NCI-H460 (cell line): ENCODE results near the gene NR6A1. TPM values are rescaled to one million over a fixed set of nuclear protein-coding genes. Genes with fewer than 3 reads are reported as not detected.

Experiments used
- DNase-seq: peaks from one replicate; pipeline ENCODE4 v3.0.0-alpha.2; 2016; ENCODE audit warnings: low read depth; ENCODE audit errors: extremely low read depth
- total RNA-seq: library from RNA; depleted of rRNA; stranded (reverse); fragments of >200 nt; shearing (Covaris generic); gene quantifications from 2 replicates; pipeline ENCODE4 v1.2.3, GENCODE V29; 2014

NR6A1 gene
- total RNA-seq, 1 experiment from 2014 or later = 0.89 TPM

DNA sequence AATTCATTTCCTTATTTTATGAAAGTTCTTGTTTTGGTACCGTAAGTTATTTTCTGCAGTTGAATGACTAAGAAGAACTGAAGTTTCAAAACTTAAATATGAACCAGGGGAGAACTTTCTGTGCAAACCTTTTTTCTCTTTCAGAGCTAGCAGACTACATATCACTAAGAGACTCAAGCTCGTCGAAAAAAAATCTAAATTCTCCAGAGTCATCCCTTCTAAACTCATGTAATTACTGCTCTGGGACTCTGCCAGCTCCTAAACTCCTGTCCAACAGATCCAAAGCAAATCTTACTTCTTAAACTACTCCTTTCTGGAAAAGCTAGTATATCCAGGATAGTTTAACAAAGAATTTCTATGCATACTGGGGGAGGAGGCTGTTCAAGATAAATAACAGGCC is 176.9 kb downstream of the NR6A1 start:
- no peak for DNase-seq

DNA sequence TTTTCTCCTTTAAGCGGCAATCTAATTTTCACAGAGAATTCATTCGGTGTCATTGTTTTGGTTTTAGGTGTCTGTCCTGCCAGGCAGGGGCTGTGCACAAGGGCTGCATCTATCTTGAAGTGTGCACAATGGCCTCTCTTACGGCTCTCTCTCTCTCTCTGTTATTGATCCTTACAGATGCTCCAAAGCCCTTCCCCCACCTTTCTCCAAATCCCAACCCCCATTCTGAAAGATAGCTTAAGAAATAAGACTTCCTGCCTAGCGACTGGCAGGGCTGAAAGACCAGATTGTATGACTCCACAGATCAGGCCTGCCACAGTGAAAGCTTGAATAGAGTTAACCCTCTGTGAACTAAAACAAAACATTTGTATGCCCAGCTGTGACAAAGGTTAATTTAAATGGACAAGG is 177.5 kb downstream of the NR6A1 start:
- no peak for DNase-seq

DNA sequence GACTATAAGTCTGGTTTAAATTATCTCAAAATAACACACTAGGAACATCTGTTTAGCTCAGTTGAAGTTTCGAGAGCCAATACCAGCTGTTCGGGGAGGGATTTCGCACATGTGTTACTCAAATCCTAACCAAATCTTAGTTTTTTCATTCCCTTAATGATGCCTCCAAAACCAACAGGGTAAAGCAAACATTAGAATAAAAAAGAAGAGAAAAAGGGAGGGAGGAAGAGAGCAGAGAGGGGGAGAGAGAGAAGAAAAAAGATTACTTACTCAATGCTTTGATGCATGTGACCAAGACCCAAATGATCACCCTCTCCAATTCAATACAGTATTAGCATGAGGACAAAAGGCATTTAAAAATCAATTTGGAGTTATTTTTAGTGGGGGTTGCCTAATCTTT is 177.9 kb downstream of the NR6A1 start:
- DNase-seq = no peak

GRCh38 chr9:124590889-124591641 is 180.0 kb downstream of the NR6A1 start:
- DNase-seq = no peak

GRCh38 chr9:124584631-124585030 is 186.5 kb downstream of the NR6A1 start:
- no peak for DNase-seq

- DNase-seq = no peak
Observed at GRCh38 chr9:124583134-124583533, 188.0 kb downstream of the NR6A1 start.

GRCh38 chr9:124580186-124580585 is 190.9 kb downstream of the NR6A1 start:
- DNase-seq = no peak

DNA sequence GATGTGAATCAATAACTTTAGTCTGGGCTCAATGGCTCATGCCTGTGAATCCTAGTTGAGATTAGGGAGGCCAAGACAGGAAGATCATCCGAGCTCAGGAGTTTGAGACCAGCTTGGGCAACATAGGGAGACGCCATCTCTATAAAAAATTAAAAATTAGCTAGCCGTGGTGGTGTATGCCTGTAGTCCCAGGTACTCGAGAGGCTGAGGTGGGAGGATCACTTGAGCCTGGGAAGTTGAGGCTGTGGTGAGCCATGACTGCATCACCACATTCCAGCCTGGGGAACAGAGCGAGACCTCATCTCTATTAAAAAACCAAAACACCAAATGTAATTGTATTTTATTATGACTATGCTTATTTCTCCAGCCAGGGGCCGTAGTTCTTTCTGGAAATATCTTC is 194.4 kb downstream of the NR6A1 start:
- no peak for DNase-seq

- no peak for DNase-seq
Observed at GRCh38 chr9:124574534-124575375, 196.4 kb downstream of the NR6A1 start.

- no peak for DNase-seq
Observed at GRCh38 chr9:124570942-124571666, 200.0 kb downstream of the NR6A1 start.

- no peak for DNase-seq
Observed at GRCh38 chr9:124569942-124570341, 201.2 kb downstream of the NR6A1 start.

- no peak for DNase-seq
Observed at GRCh38 chr9:124567362-124567761, 203.7 kb downstream of the NR6A1 start.

DNA sequence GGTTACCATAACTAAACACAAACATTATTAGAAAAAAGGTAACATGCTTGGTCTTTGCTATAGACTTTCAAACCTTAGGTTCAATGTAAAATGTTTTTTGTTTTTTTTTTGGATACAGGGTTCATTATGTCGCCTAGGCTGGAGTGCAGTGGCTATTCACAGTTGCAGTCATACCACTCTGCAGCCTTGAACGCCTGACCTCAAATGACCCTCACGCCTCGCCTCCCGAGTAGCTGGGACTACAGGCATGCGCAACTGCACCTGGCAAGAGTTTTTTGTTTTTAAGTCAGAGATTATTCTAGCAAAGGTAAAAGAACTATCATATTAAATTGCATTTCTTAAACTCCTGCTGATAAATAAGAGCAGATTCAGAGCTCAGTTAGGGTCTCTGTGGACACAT is 208.8 kb downstream of the NR6A1 start:
- DNase-seq = no peak

GRCh38 chr9:124559871-124560270 is 211.2 kb downstream of the NR6A1 start:
- no peak for DNase-seq

- no peak for DNase-seq
Observed at GRCh38 chr9:124558777-124559470, 212.2 kb downstream of the NR6A1 start.

GRCh38 chr9:124557895-124558294 is 213.2 kb downstream of the NR6A1 start:
- DNase-seq = no peak

DNA sequence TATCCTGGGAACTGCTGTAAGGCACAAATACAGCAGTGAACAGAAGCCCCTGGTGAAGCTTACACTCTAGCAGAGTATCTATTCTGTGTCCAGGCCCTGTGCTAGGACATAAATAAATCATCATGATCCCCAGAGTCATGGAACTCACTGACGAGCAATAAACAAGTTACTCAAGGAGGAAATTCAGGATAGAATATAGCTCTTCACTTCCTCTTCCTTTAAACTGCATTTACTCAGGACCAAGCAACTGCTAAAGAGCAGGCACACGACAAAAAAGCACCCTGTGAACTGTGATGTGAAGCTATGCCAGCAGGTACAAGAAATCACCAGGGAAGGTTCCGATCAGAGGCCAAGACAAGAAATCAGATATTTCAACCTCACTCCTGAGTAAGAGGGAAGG is 216.1 kb downstream of the NR6A1 start:
- no peak for DNase-seq

DNA sequence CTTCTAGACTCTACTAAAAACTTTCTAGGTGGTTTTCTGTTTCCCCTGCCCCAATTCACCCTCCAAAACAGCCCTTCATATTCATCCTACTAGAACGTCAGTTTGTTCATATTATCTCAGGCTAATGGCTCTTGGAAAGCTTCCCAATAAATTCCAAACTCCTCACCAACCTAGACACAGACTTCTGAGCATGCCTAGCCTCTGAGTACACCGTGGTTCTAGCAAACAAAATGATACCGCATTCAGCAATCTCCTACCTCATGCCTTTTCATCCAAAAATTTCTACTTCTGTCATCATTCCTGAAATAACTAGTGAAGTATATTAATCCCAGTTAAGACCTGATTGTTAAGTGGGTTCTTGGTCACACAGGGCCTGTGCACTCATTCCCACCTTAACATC is 217.4 kb downstream of the NR6A1 start:
- DNase-seq = no peak

GRCh38 chr9:124552273-124552605 is 218.9 kb downstream of the NR6A1 start:
- DNase-seq = no peak

DNA sequence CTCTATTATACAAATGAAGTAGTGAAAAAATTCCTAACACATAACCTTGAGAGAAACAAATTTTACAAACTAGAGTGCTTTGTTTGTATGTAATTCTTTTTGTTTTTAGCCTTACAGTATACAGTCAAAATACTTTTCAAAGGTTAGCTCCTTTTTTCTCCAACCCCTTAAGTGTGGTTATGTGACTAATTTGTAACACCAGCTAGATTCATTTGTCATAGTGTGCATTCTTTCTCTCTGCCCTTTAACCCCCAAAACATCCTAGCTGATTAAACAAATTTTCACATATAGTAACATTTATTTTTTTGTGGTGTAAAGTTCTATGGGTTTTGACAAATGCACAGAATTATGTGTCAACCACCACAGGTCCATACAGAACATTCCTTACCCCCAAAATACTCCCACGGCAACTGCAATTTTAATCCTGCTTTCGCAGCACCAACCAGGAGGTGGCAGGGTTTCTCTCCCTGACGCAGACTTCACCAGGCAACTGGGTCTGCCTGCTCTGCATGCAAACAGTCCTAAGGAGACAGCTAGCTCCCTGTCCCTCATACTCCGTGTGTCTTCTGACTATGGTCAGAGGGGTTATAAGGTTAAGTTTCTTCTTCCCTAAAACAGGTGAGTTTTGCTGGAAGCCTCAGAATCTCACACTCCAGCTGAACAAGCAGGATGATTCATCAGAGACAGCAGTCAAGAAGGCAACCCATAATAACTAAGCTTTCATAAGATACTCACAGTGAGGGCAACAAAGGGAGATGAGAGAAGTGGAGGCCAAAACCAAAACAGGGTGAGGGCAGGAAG is 219.4 kb downstream of the NR6A1 start:
- peak; percentile 44 for DNase-seq
